Esophagus squamous epithelium (tissue), 5 donors: ENCODE data around the gene NPAS2. TPM values are rescaled to one million over a fixed set of nuclear protein-coding genes. Genes with fewer than 3 reads are reported as not detected.
A peak's percentile ranks its signal among the peaks of the same experiment; 100 is the strongest.

Experiments used
- DNase-seq: peaks from one replicate; lab custom pipeline; 2025; lab: John Stamatoyannopoulos, UW
- H3K27ac ChIP-seq, 4 donors: fragments of 200-600 bp; sonication (generic); one replicate each; pipeline ENCODE4 v1.5.1; 2016 to 2019; ENCODE audit warnings: mild to moderate bottlenecking in 1 of 4
- H3K27me3 ChIP-seq, 4 donors: fragments of 200-600 bp; sonication (generic); 1 replicate in 3 of 4; 2 replicates in 1 of 4; pipeline versions ENCODE4 v1.5.1 to v1.6.0; 2017 to 2021; ENCODE audit warnings: antibody characterized with exemption in 1 of 4
- H3K36me3 ChIP-seq, 3 donors: fragments of 200-600 bp; sonication (generic); one replicate each; pipeline ENCODE4 v1.5.1; 2016 to 2019
- H3K4me1 ChIP-seq, 3 donors: fragments of 200-600 bp; sonication (generic); one replicate each; pipeline ENCODE4 v1.5.1; 2017 to 2019
- H3K4me3 ChIP-seq, 4 donors: fragments of 200-600 bp; sonication (generic); 1 replicate in 3 of 4; 2 replicates in 1 of 4; pipeline ENCODE4 v1.5.1; 2016 to 2019; ENCODE audit warnings: mild to moderate bottlenecking in 2 of 4, moderate library complexity in 1 of 4
- H3K9me3 ChIP-seq, 3 donors: fragments of 200-600 bp; sonication (generic); one replicate each; pipeline ENCODE4 v1.5.1; 2016 to 2019
- POLR2A ChIP-seq, 4 donors: fragments of 450-650 bp; IDR thresholded peaks; one replicate each; pipeline ENCODE4 v1.6.1; 2017; ENCODE audit warnings: antibody characterized with exemption in 4 of 4, mild to moderate bottlenecking in 4 of 4, moderate library complexity in 3 of 4
- WGBS, 2 donors: methylation state at CpG; one replicate each; pipeline ENCODE4 v1.1.5; 2018; 5-methylcytosine and 5-hydroxymethylcytosine counted together
- intact Hi-C: fragments of 100-400 bp; cut with DNase I; formaldehyde crosslinking; loops from one replicate; pipeline ENCODE4 v1.15.0; 2022
- total RNA-seq, 4 donors: library from RNA; depleted of rRNA; stranded (reverse); fragments of >200 nt; gene quantifications; one replicate each; pipeline ENCODE4 v1.1.0, GENCODE V29; 2016
- TF ChIP-seq, protein P1 (sequence below), 6 experiments: fragments of 450-650 bp in 4 of 6; fragments of 200-600 bp in 2 of 6; sonication (generic) in 2 of 6; IDR thresholded peaks; one replicate each; pipeline ENCODE4 v1.5.1; 2016 to 2019; ENCODE audit warnings: antibody characterized with exemption in 6 of 6, mild to moderate bottlenecking in 4 of 6, moderate library complexity in 4 of 6
- donor health status: DM: yes; HTN: yes; CAD: no.

Gene NPAS2
- total RNA-seq, 4 donors from 2014 or later, result 29.1 to 64.2 (median 39.1) TPM

DNA sequence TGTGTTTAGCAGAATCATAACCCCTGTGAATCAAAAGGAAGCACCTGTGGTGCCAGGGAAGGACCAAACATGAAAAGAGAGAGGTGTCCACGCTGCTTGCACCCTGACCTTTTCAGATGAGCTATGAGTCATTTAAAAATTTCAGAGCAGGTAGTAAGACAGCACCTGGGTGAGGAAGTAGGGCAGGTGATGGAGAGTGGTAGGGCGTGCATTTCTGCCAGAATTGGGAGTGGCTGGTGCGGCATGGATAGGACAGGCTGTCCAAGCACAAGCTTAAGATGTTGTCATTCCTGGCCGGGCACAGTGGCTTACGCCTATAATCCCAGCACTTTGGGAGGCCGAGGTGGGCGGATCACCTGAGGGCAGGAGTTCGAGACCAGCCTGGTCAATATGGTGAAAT is 36.8 kb downstream of the NPAS2 start:
- H3K4me1 ChIP-seq, result peaks cover 0 to 16% (median 0%) of the 10 kb centered on the region in 3 donors
- TF ChIP-seq POLR2A (IDR thresholded peaks at IDR 0.05), result no peak
- TF ChIP-seq, protein P1, sequence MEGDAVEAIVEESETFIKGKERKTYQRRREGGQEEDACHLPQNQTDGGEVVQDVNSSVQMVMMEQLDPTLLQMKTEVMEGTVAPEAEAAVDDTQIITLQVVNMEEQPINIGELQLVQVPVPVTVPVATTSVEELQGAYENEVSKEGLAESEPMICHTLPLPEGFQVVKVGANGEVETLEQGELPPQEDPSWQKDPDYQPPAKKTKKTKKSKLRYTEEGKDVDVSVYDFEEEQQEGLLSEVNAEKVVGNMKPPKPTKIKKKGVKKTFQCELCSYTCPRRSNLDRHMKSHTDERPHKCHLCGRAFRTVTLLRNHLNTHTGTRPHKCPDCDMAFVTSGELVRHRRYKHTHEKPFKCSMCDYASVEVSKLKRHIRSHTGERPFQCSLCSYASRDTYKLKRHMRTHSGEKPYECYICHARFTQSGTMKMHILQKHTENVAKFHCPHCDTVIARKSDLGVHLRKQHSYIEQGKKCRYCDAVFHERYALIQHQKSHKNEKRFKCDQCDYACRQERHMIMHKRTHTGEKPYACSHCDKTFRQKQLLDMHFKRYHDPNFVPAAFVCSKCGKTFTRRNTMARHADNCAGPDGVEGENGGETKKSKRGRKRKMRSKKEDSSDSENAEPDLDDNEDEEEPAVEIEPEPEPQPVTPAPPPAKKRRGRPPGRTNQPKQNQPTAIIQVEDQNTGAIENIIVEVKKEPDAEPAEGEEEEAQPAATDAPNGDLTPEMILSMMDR (IDR thresholded peaks at IDR 0.05), result no peak
- no peaks in the 10 kb centered on the region for H3K36me3 ChIP-seq
- 51 to 66% methylated on average over 8 of the region's 8 CpGs for WGBS, 2 donors
- H3K4me3 ChIP-seq, result no peak overlapping the region
- no peak for DNase-seq
- peak overlapping the region in 2 of 4 donors; percentile 33 to 56 for H3K27ac ChIP-seq
- intact Hi-C loops, result no loop called here
- no peaks in the 10 kb centered on the region for H3K9me3 ChIP-seq
- H3K27me3 ChIP-seq, result no peaks in the 10 kb centered on the region

DNA sequence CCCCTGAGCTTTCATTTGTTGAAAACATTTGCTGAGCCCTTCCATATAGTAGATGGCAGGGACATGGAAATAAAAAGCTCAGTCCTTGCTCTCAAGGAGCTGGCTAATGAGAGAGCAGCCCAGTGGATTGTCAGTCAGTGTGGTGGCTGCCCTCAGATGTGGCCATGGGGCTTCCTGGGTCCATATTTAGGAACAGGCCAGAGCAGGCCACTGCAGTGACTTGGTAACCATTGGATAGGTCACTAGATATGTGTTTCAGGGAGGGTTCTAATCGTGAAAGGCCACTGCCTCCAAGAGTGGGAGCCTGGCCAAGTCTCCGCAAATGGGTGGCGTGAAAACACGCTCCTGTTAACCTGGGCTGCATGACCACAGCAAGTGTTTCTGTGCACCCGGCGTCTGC is 37.4 kb downstream of the NPAS2 start:
- no peak for TF ChIP-seq POLR2A (IDR thresholded peaks at IDR 0.05)
- TF ChIP-seq, protein P1 (IDR thresholded peaks at IDR 0.05), result no peak
- DNase-seq, result no peak
- 64 to 89% methylated on average over 3 to 5 of the region's 6 CpGs for WGBS, 2 donors
- H3K27me3 ChIP-seq, result no peaks in the 10 kb centered on the region
- intact Hi-C loops, result no loop called here
- peaks cover 0 to 16% (median 0%) of the 10 kb centered on the region in 3 donors for H3K4me1 ChIP-seq
- H3K27ac ChIP-seq, result peak overlapping the region in 2 of 4 donors; percentile 33 to 56
- no peaks in the 10 kb centered on the region for H3K9me3 ChIP-seq
- H3K36me3 ChIP-seq, result no peaks in the 10 kb centered on the region
- H3K4me3 ChIP-seq, result no peak overlapping the region

DNA sequence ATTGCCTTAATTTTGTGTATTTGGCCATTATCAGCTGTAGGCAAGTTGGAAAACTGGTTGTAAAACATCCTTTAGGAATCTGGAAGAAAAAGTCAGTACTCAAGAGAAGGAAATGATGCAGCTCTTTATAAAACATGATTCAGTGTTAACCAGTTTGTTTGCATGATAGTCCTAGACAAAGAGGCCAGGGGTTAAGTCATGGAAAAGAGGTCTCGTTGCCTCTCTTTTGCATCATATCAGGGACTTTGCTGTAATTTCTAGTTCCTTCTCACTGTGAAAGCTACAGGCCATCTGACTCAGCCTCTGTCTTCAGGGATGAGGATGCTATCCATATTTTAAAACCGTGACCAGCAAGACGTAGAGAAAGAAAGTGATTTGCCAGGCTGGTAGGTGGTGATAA is 38.0 kb downstream of the NPAS2 start:
- no peaks in the 10 kb centered on the region for H3K9me3 ChIP-seq
- H3K4me1 ChIP-seq, result peaks cover 0 to 16% (median 0%) of the 10 kb centered on the region in 3 donors
- intact Hi-C loops, result no loop called here
- 72 to 75% methylated on average over 3 of the region's 3 CpGs for WGBS, 2 donors
- no peak for DNase-seq
- no peaks in the 10 kb centered on the region for H3K36me3 ChIP-seq
- H3K27me3 ChIP-seq, result no peaks in the 10 kb centered on the region
- no peak for TF ChIP-seq POLR2A (IDR thresholded peaks at IDR 0.05)
- TF ChIP-seq, protein P1 (IDR thresholded peaks at IDR 0.05), result no peak
- no peak overlapping the region for H3K4me3 ChIP-seq
- peak overlapping the region in 2 of 4 donors; percentile 33 to 56 for H3K27ac ChIP-seq

DNA sequence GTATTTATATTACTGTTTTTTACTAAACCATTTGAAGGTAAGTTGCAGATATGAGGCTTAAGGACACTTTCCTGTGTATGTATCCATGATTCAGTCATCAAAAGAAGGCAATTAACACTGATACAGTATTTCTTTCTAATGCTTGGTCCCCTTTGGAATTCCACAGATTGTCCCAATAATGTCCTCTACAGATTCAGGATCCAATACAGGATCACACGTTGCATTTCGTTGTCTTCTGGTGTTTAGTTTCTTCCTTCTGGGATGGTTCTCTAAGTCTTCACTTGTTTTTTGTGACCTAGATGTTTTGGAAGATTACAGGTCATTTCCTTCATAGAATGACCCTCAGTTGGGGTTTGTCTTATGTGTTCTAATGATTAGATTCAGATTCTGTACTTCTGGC is 40.0 kb downstream of the NPAS2 start:
- Histone ChIP-seq H3K27me3 (no peaks in the 10 kb centered on the region), H3K27ac (no peak overlapping the region), H3K4me3 (no peak overlapping the region), H3K9me3 (no peaks in the 10 kb centered on the region), H3K4me1 (peaks cover 0 to 16% (median 0%) of the 10 kb centered on the region in 3 donors), H3K36me3 (no peaks in the 10 kb centered on the region)
- DNase-seq, result no peak
- 97 to 98% methylated on average over 2 of the region's 2 CpGs for WGBS, 2 donors
- intact Hi-C loops, result no loop called here
- TF ChIP-seq POLR2A (IDR thresholded peaks at IDR 0.05), result no peak
- TF ChIP-seq, protein P1 (IDR thresholded peaks at IDR 0.05), result no peak

DNA sequence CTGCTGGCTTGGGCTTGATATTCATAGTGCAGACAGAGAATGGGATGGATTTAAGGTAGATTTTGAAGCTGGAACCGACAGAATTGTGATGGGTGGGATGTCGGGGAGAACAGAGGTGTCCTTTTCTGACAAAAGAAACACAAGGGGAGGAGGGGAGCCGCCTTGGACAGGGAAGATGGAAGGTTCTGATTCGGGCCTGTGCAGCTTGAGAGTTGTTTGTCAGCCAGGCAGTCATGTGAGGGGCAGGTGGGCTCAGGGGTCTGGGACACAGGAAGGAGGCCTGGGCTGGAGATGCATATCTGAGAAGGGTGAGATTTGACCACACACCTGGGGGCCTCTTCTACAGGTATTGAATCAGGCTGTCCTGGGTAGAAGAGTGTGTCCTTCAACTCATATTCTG is 41.4 kb downstream of the NPAS2 start:
- no peak overlapping the region for H3K4me3 ChIP-seq
- 75 to 86% methylated on average over 4 of the region's 4 CpGs for WGBS, 2 donors
- no peaks in the 10 kb centered on the region for H3K36me3 ChIP-seq
- no peaks in the 10 kb centered on the region for H3K9me3 ChIP-seq
- intact Hi-C loops, result no loop called here
- no peak for DNase-seq
- no peak overlapping the region for H3K27ac ChIP-seq
- no peaks in the 10 kb centered on the region for H3K27me3 ChIP-seq
- peaks cover 0 to 22% (median 5%) of the 10 kb centered on the region in 3 donors for H3K4me1 ChIP-seq
- TF ChIP-seq POLR2A (IDR thresholded peaks at IDR 0.05), result no peak
- TF ChIP-seq, protein P1 (IDR thresholded peaks at IDR 0.05), result no peak
